Neural cell (in vitro differentiated cells): Measurements from ENCODE around the gene MS4A6E.

Experiments
- POLR2AphosphoS5 ChIP-seq: IDR thresholded peaks from 2 replicates; pipeline ENCODE4 v1.6.1; 2012
- TF ChIP-seq, protein P1 (sequence below): fragments of 450-650 bp; IDR thresholded peaks from 2 replicates; pipeline ENCODE4 v1.5.1; 2014; ENCODE audit warnings: antibody characterized with exemption, mild to moderate bottlenecking, moderate library complexity; ENCODE audit not compliant: poor library complexity, severe bottlenecking

DNA sequence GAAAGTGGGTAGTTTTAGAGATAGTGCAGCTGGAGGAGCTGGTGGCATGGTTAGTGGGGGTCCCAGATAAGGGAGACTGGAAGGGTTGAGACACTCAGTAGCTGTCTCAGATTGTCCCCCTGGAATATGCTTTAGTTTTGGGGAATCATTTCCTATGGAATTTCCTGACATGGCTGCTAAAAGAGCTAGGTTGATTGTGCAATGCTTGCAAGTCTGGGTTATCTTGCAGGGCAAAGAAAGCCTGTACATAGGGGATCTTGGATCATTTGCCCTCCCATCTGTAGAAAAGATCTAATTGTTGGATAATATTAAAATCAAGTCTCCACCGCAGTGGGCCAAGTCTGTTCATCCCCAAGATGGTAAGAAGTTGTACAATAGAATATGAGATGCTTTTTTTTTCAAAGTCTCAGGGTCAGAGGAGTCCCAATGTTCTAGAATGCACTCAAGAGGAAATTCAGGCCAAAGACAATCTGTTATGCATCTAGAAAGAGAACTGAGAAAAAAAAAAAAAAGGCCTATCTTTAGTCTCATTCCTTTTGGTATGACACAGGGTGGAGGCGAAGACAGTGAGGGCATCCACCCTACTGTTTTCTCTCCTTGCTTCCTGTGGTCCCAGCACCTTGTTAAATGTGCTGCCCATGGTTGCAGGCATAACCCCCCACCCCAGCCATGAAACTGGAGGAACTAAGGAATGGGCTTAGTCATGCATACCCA, 20.2 kb downstream of the MS4A6E start:
- TF ChIP-seq, protein P1, sequence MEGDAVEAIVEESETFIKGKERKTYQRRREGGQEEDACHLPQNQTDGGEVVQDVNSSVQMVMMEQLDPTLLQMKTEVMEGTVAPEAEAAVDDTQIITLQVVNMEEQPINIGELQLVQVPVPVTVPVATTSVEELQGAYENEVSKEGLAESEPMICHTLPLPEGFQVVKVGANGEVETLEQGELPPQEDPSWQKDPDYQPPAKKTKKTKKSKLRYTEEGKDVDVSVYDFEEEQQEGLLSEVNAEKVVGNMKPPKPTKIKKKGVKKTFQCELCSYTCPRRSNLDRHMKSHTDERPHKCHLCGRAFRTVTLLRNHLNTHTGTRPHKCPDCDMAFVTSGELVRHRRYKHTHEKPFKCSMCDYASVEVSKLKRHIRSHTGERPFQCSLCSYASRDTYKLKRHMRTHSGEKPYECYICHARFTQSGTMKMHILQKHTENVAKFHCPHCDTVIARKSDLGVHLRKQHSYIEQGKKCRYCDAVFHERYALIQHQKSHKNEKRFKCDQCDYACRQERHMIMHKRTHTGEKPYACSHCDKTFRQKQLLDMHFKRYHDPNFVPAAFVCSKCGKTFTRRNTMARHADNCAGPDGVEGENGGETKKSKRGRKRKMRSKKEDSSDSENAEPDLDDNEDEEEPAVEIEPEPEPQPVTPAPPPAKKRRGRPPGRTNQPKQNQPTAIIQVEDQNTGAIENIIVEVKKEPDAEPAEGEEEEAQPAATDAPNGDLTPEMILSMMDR = no peak
- no peak for TF ChIP-seq POLR2AphosphoS5
